H1 (cell line): ENCODE data around the gene RIGI. TPM values are rescaled to one million over a fixed set of nuclear protein-coding genes. Genes with fewer than 3 reads are reported as not detected.

Experiments
- CTCF ChIA-PET: fragments of 300-600 bp; sonication (Branson Sonifier 250); formaldehyde crosslinking; loops from one replicate; lab custom pipeline; 2021; ENCODE audit not compliant: partially characterized antibody; lab: Charles Lee
- POLR2A ChIA-PET: fragments of 300-600 bp; sonication (Branson Sonifier 250); formaldehyde crosslinking; loops from one replicate; lab custom pipeline; 2021; ENCODE audit warnings: inconsistent platforms; ENCODE audit not compliant: partially characterized antibody; lab: Charles Lee
- DNase-seq, 2 experiments: peaks; one replicate each; pipeline versions ENCODE4 v3.0.0 to v3.0.0-alpha.2; 2010 to 2022; ENCODE audit warnings: low spot score in 2 of 2, low read depth in 1 of 2, mixed read lengths in 1 of 2
- FAIRE-seq: peaks from 2 replicates; lab custom pipeline; 2011; peaks lifted over from hg19 to GRCh38; lab: Jason Lieb, UNC
- H2AFZ ChIP-seq: 2 replicates; pipeline ENCODE4 v1.8.1; 2012; ENCODE audit warnings: low read length, inconsistent platforms
- H2AK5ac ChIP-seq: 2 replicates; pipeline ENCODE4 v1.6.1; 2013; ENCODE audit warnings: low read depth, low read length
- H2BK120ac ChIP-seq: replicated peaks from 2 replicates; pipeline ENCODE3; 2013; ENCODE audit warnings: low read depth, low read length, inconsistent platforms
- H2BK12ac ChIP-seq: 2 replicates; pipeline ENCODE4 v1.6.1; 2013; ENCODE audit warnings: low read depth, low read length
- H2BK15ac ChIP-seq: 2 replicates; pipeline ENCODE4 v1.6.1; 2013; ENCODE audit warnings: low read length
- H2BK20ac ChIP-seq: 2 replicates; pipeline ENCODE4 v1.6.1; 2013; ENCODE audit warnings: low read length
- H2BK5ac ChIP-seq: 2 replicates; pipeline ENCODE4 v1.6.1; 2013; ENCODE audit warnings: low read depth, low read length
- H3K14ac ChIP-seq: 2 replicates; pipeline ENCODE4 v1.6.1; 2013; ENCODE audit warnings: inconsistent platforms; ENCODE audit not compliant: insufficient read length
- H3K18ac ChIP-seq: 2 replicates; pipeline ENCODE4 v1.6.1; 2013; ENCODE audit warnings: low read length; ENCODE audit errors: extremely low read depth
- H3K23ac ChIP-seq: 2 replicates; pipeline ENCODE4 v1.6.1; 2013; ENCODE audit warnings: inconsistent platforms; ENCODE audit not compliant: insufficient read length
- H3K23me2 ChIP-seq: 2 replicates; pipeline ENCODE4 v1.6.1; 2013; ENCODE audit warnings: low read depth, low read length
- H3K27ac ChIP-seq: 2 replicates; pipeline ENCODE4 v1.6.1; 2011; ENCODE audit warnings: low read depth, low read length, inconsistent platforms
- H3K27me3 ChIP-seq, 4 experiments: replicated peaks in 1 of 4; 1 replicate in 1 of 4; 2 replicates in 3 of 4; pipeline versions ENCODE4 v1.6.1 to v1.8.1; 2011 to 2013; ENCODE audit warnings: low read length in 3 of 4, mild to moderate bottlenecking in 3 of 4, inconsistent platforms in 2 of 4, mixed read lengths in 2 of 4, moderate library complexity in 1 of 4; ENCODE audit not compliant: control insufficient read depth in 3 of 4, insufficient read depth in 3 of 4; ENCODE audit errors: extremely low read depth in 1 of 4
- H3K36me3 ChIP-seq, 4 experiments: 2 replicates each; pipeline versions ENCODE4 v1.6.1 to v1.8.1; 2011 to 2013; ENCODE audit warnings: mild to moderate bottlenecking in 4 of 4, low read length in 3 of 4, moderate library complexity in 2 of 4, control low read depth in 1 of 4, inconsistent platforms in 1 of 4; ENCODE audit not compliant: insufficient read depth in 4 of 4, control insufficient read depth in 2 of 4
- H3K4ac ChIP-seq: replicated peaks from 2 replicates; pipeline ENCODE3; 2013; ENCODE audit warnings: low read length, low read depth, mixed read lengths, inconsistent platforms; ENCODE audit not compliant: insufficient read length
- H3K4me1 ChIP-seq, 4 experiments: replicated peaks in 1 of 4; 1 replicate in 1 of 4; 2 replicates in 3 of 4; pipeline versions ENCODE4 v1.6.1 to v1.8.1; 2011 to 2013; ENCODE audit warnings: low read length in 3 of 4, inconsistent platforms in 2 of 4, mixed read lengths in 1 of 4; ENCODE audit not compliant: insufficient read depth in 4 of 4, control insufficient read depth in 3 of 4
- H3K4me2 ChIP-seq, 2 experiments: 2 replicates each; pipeline versions ENCODE4 v1.6.1 to v1.8.1; 2011 to 2013; ENCODE audit warnings: low read depth in 2 of 2, low read length in 2 of 2, control low read depth in 1 of 2, inconsistent platforms in 1 of 2, mild to moderate bottlenecking in 1 of 2; ENCODE audit not compliant: insufficient read depth in 1 of 2
- H3K4me3 ChIP-seq, 4 experiments: fragments of 200-600, 300-600 bp in 1 of 4; sonication (generic), shearing (Covaris generic), sonication (Bioruptor Twin) in 1 of 4; 2 replicates each; pipeline versions ENCODE4 v1.5.1 to v1.8.1; 2011 to 2016; ENCODE audit warnings: low read length in 4 of 4, low read depth in 3 of 4, control low read depth in 2 of 4, inconsistent platforms in 2 of 4, mild to moderate bottlenecking in 2 of 4, mixed read lengths in 1 of 4, moderate library complexity in 1 of 4; ENCODE audit not compliant: insufficient read depth in 2 of 4; ENCODE audit errors: extremely low read depth in 1 of 4
- H3K56ac ChIP-seq: replicated peaks from 2 replicates; pipeline ENCODE3; 2013; ENCODE audit warnings: low read depth, mild to moderate bottlenecking, mixed read lengths, low read length, inconsistent platforms; ENCODE audit not compliant: insufficient read length
- H3K79me1 ChIP-seq: 2 replicates; pipeline ENCODE4 v1.6.1; 2013; ENCODE audit warnings: low read depth, low read length, control low read depth
- H3K79me2 ChIP-seq, 2 experiments: 2 replicates each; pipeline versions ENCODE4 v1.6.1 to v1.8.1; 2012 to 2013; ENCODE audit warnings: low read length in 2 of 2, mild to moderate bottlenecking in 2 of 2, inconsistent platforms in 1 of 2; ENCODE audit not compliant: insufficient read depth in 2 of 2, control insufficient read depth in 1 of 2
- H3K9ac ChIP-seq, 4 experiments: replicated peaks in 1 of 4; 1 replicate in 1 of 4; 2 replicates in 3 of 4; pipeline versions ENCODE4 v1.6.1 to v1.8.1; 2011 to 2013; ENCODE audit warnings: low read depth in 3 of 4, low read length in 3 of 4, control low read depth in 2 of 4, mild to moderate bottlenecking in 2 of 4, moderate library complexity in 2 of 4, inconsistent platforms in 1 of 4; ENCODE audit errors: extremely low read depth in 1 of 4
- H3K9me3 ChIP-seq, 2 experiments: 2 replicates each; pipeline versions ENCODE4 v1.6.1 to v1.8.1; 2012 to 2013; ENCODE audit warnings: mild to moderate bottlenecking in 2 of 2, moderate library complexity in 2 of 2, control low read depth in 1 of 2, inconsistent platforms in 1 of 2, low read depth in 1 of 2, low read length in 1 of 2, mixed read lengths in 1 of 2; ENCODE audit not compliant: insufficient read depth in 2 of 2
- H4K20me1 ChIP-seq, 2 experiments: replicated peaks in 1 of 2; 2 replicates each; pipeline versions ENCODE3 to v1.8.1; 2011 to 2013; ENCODE audit warnings: inconsistent platforms in 2 of 2, low read length in 2 of 2, mild to moderate bottlenecking in 1 of 2; ENCODE audit not compliant: insufficient read depth in 2 of 2, control insufficient read depth in 1 of 2
- H4K5ac ChIP-seq: 2 replicates; pipeline ENCODE4 v1.6.1; 2013; ENCODE audit warnings: low read length, low read depth, mixed read lengths, inconsistent platforms; ENCODE audit not compliant: insufficient read length
- H4K8ac ChIP-seq: 2 replicates; pipeline ENCODE4 v1.8.0; 2013; ENCODE audit warnings: mild to moderate bottlenecking, moderate library complexity, low read length, inconsistent platforms; ENCODE audit not compliant: insufficient read depth; ENCODE audit errors: extremely low read depth
- H4K91ac ChIP-seq: replicated peaks from 2 replicates; pipeline ENCODE3; 2013; ENCODE audit warnings: low read length, mixed read lengths, inconsistent platforms; ENCODE audit not compliant: insufficient read length
- CHD1 ChIP-seq: IDR thresholded peaks from 2 replicates; pipeline ENCODE4 v1.6.1; 2012; ENCODE audit warnings: low read depth, low read length, improper control_type of control experiment
- HDAC6 ChIP-seq: IDR thresholded peaks from one replicate; pipeline ENCODE4 v1.7.1; 2012; ENCODE audit warnings: low read depth, mild to moderate bottlenecking, inconsistent platforms, low read length, moderate library complexity
- RFX5 ChIP-seq: IDR thresholded peaks from 2 replicates; pipeline ENCODE4 v1.6.1; 2011; ENCODE audit warnings: low read depth, low read length, improper control_type of control experiment, borderline replicate concordance
- RXRA ChIP-seq: IDR thresholded peaks from 2 replicates; pipeline ENCODE4 v1.6.1; 2011; ENCODE audit warnings: low read depth, mild to moderate bottlenecking, low read length, moderate library complexity; ENCODE audit not compliant: insufficient read depth
- TCF12 ChIP-seq: IDR thresholded peaks from 2 replicates; pipeline ENCODE4 v1.6.1; 2011; ENCODE audit warnings: low read depth, mild to moderate bottlenecking, low read length
- WGBS, 2 experiments: shearing (Covaris generic) in 1 of 2; methylation state at CpG; one replicate each; pipeline versions ENCODE4 v1.1.6 to v1.1.7; 2013 to 2015; ENCODE audit warnings: low lambda C conversion rate in 2 of 2, mixed read lengths in 2 of 2, inconsistent platforms in 1 of 2, low coverage in 1 of 2, missing lambda C conversion rate in 1 of 2; ENCODE audit not compliant: insufficient replicate concordance in 2 of 2, insufficient coverage in 1 of 2, insufficient read length in 1 of 2; ENCODE audit errors: extremely low coverage in 1 of 2, missing lambda C conversion rate in 1 of 2; 5-methylcytosine and 5-hydroxymethylcytosine counted together
- polyA plus RNA-seq, 7 experiments: library from polyadenylated mRNA; depleted of rRNA in 3 of 7; stranded (reverse) in 5 of 7; unstranded in 2 of 7; fragments of >200 nt in 5 of 7; fragments of 200-250 nt in 2 of 7; gene quantifications; 1 replicate in 5 of 7; 2 replicates in 1 of 7; 4 replicates in 1 of 7; pipeline versions ENCODE4 v1.2.1 to v1.2.3, GENCODE V29; 2011 to 2013; ENCODE audit warnings: missing spikeins in 2 of 7, mixed read lengths in 2 of 7
- total RNA-seq: library from RNA; stranded (reverse); fragmentation: NEBNext Ultra II Directional; extraction: Animal tissue kit (Norgen Biotek cat#: 25700); gene quantifications from 2 replicates; pipeline ENCODE4 v1.2.1, GENCODE V29; 2021
- TF ChIP-seq, protein P1 (sequence below): IDR thresholded peaks from 2 replicates; pipeline ENCODE4 v1.6.1; 2012; ENCODE audit warnings: low read length, inconsistent platforms

The RIGI gene
- total and polyA plus RNA-seq, 2 of the 8 experiments (the other 6 are each of a cell fraction or from before 2014, with no cell fraction given) = 3.1 to 6.7 TPM

DNA sequence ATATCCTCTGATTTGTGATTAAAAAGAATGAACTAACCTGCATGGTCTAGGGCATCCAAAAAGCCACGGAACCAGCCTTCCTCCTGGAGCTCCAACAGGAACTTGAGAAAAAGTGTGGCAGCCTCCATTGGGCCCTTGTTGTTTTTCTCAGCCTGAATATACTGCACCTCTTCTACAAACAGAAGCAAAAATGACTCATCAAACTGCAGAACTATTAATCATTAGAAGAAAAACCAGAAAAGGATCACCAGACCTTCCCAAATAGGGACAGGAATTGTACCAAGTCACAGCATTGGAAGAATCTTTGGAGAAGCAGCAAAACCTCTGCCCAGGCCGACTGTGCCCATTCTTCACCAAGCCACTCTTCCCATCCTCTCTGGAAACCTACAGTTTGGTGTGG, 25.2 kb downstream of the RIGI start:
- no peak overlapping the region for H2BK12ac ChIP-seq
- H2AFZ ChIP-seq = no peak overlapping the region
- H3K4me3 ChIP-seq = no peak overlapping the region

More for the DNA sequence above, 25.2 kb downstream of the RIGI start:
- no peaks in the 10 kb centered on the region for H3K23me2 ChIP-seq
- H4K91ac ChIP-seq = no peak overlapping the region
- DNase-seq (no peak), FAIRE-seq (no peak)
- no peak overlapping the region for H4K8ac ChIP-seq
- H3K9me3 ChIP-seq = no peaks in the 10 kb centered on the region
- ChIA-PET POLR2A (no interaction called here), CTCF (interaction anchor here (1.1 to 1.6 kb wide), 2 partner anchors 12 to 25 kb away, joined by 3 to 5 read pairs; partner anchors contain the start of gene RIGI)
- H2BK120ac ChIP-seq = no peak overlapping the region
- H4K5ac ChIP-seq = no peak overlapping the region
- no peaks in the 10 kb centered on the region for H3K79me1 ChIP-seq
- H3K14ac ChIP-seq = no peak overlapping the region
- H3K79me2 ChIP-seq = no peaks in the 10 kb centered on the region
- H3K27me3 ChIP-seq = no peaks in the 10 kb centered on the region
- H2BK15ac ChIP-seq = no peak overlapping the region
- no peak overlapping the region for H3K18ac ChIP-seq
- H3K4me1 ChIP-seq = peaks cover 0 to 7% (median 2%) of the 10 kb centered on the region in 4 experiments; a peak in 3 of 7 replicates
- H3K4me2 ChIP-seq = no peak overlapping the region
- H3K56ac ChIP-seq = no peak overlapping the region
- no peak overlapping the region for H3K27ac ChIP-seq
- H3K36me3 ChIP-seq = peaks cover 0 to 4% (median 3%) of the 10 kb centered on the region in 4 experiments; a peak in 3 of 8 replicates
- no peak overlapping the region for H2AK5ac ChIP-seq
- no peak overlapping the region for H2BK20ac ChIP-seq
- WGBS, 2 experiments = 89% methylated on average over 2 of the region's 2 CpGs; no CpG with 5 or more reads in 1 of the 2 experiments
- no peak overlapping the region for H3K9ac ChIP-seq
- no peaks in the 10 kb centered on the region for H4K20me1 ChIP-seq
- no peak for TF ChIP-seq HDAC6
- no peak for TF ChIP-seq CHD1
- no peak for TF ChIP-seq RFX5
- no peak for TF ChIP-seq TCF12
- TF ChIP-seq RXRA = no peak
- TF ChIP-seq, protein P1, sequence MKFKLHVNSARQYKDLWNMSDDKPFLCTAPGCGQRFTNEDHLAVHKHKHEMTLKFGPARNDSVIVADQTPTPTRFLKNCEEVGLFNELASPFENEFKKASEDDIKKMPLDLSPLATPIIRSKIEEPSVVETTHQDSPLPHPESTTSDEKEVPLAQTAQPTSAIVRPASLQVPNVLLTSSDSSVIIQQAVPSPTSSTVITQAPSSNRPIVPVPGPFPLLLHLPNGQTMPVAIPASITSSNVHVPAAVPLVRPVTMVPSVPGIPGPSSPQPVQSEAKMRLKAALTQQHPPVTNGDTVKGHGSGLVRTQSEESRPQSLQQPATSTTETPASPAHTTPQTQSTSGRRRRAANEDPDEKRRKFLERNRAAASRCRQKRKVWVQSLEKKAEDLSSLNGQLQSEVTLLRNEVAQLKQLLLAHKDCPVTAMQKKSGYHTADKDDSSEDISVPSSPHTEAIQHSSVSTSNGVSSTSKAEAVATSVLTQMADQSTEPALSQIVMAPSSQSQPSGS = no peak
- H3K4ac ChIP-seq = no peak overlapping the region
- no peak overlapping the region for H3K23ac ChIP-seq
- no peak overlapping the region for H2BK5ac ChIP-seq
